Measurements from ENCODE around the gene MCCC1. TPM values are rescaled to one million over a fixed set of nuclear protein-coding genes. Genes with fewer than 3 reads are reported as not detected.

Gene MCCC1
- total RNA-seq, 4 donors from 2014 or later = 21.9 to 50.0 (median 34.2) TPM

DNA sequence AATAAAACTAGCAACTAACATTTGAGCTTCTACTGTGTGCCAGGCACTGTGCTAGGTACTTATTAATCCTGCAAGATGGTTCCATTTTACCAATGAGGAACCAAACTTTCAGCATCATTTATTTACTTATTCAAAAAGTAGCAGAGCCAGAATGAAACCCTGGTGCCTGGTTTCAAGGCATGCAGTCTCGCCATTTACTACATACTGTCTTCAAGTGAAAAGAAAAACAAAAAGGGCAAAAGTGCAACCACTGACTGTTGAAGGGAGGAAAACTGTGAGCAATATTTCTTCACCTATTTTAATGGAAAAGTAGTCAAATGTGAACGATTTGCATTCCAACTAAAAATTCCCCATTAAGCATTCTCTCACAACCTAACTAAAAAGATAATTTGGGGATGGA, 127.7 kb downstream of the MCCC1 start:
- TF ChIP-seq, protein P1, sequence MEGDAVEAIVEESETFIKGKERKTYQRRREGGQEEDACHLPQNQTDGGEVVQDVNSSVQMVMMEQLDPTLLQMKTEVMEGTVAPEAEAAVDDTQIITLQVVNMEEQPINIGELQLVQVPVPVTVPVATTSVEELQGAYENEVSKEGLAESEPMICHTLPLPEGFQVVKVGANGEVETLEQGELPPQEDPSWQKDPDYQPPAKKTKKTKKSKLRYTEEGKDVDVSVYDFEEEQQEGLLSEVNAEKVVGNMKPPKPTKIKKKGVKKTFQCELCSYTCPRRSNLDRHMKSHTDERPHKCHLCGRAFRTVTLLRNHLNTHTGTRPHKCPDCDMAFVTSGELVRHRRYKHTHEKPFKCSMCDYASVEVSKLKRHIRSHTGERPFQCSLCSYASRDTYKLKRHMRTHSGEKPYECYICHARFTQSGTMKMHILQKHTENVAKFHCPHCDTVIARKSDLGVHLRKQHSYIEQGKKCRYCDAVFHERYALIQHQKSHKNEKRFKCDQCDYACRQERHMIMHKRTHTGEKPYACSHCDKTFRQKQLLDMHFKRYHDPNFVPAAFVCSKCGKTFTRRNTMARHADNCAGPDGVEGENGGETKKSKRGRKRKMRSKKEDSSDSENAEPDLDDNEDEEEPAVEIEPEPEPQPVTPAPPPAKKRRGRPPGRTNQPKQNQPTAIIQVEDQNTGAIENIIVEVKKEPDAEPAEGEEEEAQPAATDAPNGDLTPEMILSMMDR (IDR thresholded peaks at IDR 0.05) = no peak
- no peak for TF ChIP-seq POLR2A (IDR thresholded peaks at IDR 0.05)
- WGBS, 2 donors = 70 to 73% methylated on average over 2 of the region's 2 CpGs
- intact Hi-C loops (cut with DNase I) = no loop called here
- Histone ChIP-seq H3K4me3 (no peak overlapping the region), H3K9me3 (no peaks in the 10 kb centered on the region), H3K36me3 (no peaks in the 10 kb centered on the region), H3K27me3 (no peaks in the 10 kb centered on the region), H3K27ac (no peak overlapping the region), H3K4me1 (peaks cover 0 to 41% (median 9%) of the 10 kb centered on the region in 3 donors)
- no peak for DNase-seq

DNA sequence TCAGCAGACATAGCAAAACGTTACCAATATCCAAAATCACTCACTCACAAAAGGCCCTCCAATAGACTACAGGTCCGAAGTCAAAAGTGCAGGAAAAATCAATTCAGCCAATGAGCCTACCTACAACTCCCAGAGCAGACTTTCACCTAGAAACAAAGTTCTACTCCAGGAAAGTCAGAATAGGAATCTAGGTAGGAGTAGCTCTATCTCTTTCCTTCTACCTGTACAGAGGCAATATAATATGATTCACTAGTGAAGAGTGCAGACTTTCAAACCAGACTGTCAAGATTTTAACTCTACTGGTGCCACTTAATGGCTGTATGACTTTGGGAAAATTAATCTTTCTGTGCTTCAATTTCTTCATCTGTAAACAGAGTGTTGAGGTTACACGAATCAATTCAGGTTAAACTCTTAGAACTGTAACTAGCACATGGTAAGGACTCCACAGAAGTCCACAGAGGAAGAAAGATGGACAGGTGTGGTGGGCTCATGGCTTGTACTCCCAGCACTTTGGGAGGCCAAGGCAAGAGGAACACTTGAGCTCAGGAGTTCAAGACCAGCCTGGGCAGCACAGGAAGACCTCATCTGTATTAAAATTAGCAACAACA, 128.4 kb downstream of the MCCC1 start:
- DNase-seq = no peak
- H3K4me1 ChIP-seq = peaks cover 0 to 41% (median 9%) of the 10 kb centered on the region in 3 donors
- WGBS, 2 donors = 82 to 86% methylated on average over 3 of the region's 3 CpGs
- H3K4me3 ChIP-seq = no peak overlapping the region
- no peak for TF ChIP-seq POLR2A (IDR thresholded peaks at IDR 0.05)
- intact Hi-C loops (cut with DNase I) = no loop called here
- H3K36me3 ChIP-seq = no peaks in the 10 kb centered on the region
- H3K27me3 ChIP-seq = no peaks in the 10 kb centered on the region
- H3K9me3 ChIP-seq = no peaks in the 10 kb centered on the region
- no peak overlapping the region for H3K27ac ChIP-seq

DNA sequence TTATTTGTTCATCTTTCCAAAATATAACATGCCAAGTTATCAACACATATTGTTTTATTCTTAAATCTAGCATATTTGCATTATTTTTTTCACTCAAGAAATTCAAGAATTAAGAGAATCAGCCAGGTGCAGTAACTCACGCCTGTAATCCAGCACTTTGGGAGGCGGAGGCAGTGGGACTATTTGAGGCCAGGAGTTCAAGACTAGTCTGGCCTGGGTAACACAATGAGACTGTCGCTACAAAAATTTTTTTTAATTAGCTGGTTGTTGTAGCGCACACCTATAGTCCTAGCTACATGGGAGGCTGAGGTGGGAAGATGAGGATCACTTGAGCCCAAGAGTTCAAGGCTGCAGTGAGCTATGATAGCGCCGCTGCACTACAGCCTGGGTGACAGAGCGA, 129.4 kb downstream of the MCCC1 start:
- Histone ChIP-seq H3K36me3 (no peaks in the 10 kb centered on the region), H3K9me3 (no peaks in the 10 kb centered on the region), H3K27ac (no peak overlapping the region), H3K4me3 (no peak overlapping the region), H3K27me3 (no peaks in the 10 kb centered on the region), H3K4me1 (peaks cover 0 to 43% (median 9%) of the 10 kb centered on the region in 3 donors)
- DNase-seq = no peak
- WGBS, 2 donors = 94% methylated on average over 7 of the region's 7 CpGs
- TF ChIP-seq, protein P1 (IDR thresholded peaks at IDR 0.05) = no peak
- TF ChIP-seq POLR2A (IDR thresholded peaks at IDR 0.05) = no peak
- intact Hi-C loops (cut with DNase I) = no loop called here

DNA sequence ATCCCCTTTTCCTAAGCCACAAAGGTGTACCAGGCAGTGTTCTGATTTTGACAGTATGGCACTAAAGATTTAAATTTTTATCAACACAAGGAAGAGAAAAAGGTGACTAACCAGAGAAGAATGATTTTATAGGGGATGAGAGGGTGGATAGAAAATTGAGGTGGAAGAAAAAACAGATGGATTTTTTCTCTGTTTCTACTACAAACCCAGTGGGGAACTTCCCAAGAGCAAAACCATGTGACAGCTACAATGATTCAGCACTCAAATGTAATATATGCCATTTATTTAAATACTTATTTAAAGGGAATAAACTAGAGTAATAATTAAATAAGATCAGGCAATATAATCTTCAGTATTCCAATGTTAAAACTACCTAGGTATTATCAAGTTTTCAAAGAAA, 130.0 kb downstream of the MCCC1 start:
- H3K27ac ChIP-seq = no peak overlapping the region
- H3K36me3 ChIP-seq = no peaks in the 10 kb centered on the region
- H3K9me3 ChIP-seq = no peaks in the 10 kb centered on the region
- TF ChIP-seq POLR2A (IDR thresholded peaks at IDR 0.05) = no peak
- TF ChIP-seq, protein P1 (IDR thresholded peaks at IDR 0.05) = no peak
- peaks cover 0 to 43% (median 9%) of the 10 kb centered on the region in 3 donors for H3K4me1 ChIP-seq
- H3K27me3 ChIP-seq = no peaks in the 10 kb centered on the region
- intact Hi-C loops (cut with DNase I) = no loop called here
- no peak overlapping the region for H3K4me3 ChIP-seq
- DNase-seq = no peak

DNA sequence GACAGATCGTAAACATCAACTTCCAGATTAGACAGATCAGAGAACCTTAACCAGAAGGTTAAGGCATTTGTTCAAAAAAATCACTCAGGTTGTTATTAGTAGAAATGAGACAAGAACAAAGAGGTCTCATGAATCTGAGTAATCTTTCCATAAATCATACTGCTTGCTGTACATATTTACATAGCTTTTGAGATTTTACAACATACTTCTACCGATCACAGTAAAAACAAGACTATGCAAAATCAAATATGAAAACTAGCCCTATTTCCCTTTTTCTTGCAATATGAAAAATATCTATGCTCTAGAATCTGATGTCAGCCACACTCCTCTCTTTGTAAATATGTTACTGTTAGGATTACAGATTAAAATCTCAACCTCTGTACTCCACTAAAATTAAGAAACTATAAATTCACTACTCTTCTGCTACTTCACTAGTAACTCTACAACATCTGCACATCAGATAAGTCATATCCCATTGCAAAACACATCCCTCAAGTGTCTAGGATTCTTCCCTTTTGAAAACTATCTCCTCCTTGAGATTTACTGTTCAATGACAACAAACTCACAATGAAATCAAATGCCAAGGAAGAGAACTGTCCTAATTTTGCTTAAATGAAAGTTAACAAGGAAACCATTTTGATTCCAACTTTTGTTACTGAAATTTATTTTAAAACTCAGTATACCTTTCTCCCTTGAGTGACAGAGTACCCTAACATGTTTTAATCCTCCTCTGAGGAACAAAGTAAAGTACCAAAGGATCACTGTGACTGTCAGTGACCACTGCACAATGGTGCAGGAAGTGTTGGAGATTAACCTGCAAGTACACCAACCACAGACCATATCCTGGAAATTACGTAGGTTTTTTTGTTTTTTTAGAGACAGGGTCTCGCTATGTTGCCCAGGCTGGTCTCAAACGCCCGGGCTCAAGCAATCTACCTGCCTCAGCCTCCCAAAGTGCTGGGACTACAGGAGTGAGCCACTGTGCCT, 131.8 kb downstream of the MCCC1 start:
- DNase-seq = no peak
- Histone ChIP-seq H3K4me1 (peaks cover 0 to 42% (median 9%) of the 10 kb centered on the region in 3 donors), H3K4me3 (no peak overlapping the region), H3K9me3 (no peaks in the 10 kb centered on the region), H3K27me3 (no peaks in the 10 kb centered on the region), H3K27ac (peak overlapping the region in 1 of 4 donors; percentile 20), H3K36me3 (peaks cover 0 to 8% (median 0%) of the 10 kb centered on the region in 3 donors)
- intact Hi-C loops (cut with DNase I) = no loop called here
- 74 to 78% methylated on average over 6 of the region's 6 CpGs for WGBS, 2 donors
- no peak for TF ChIP-seq POLR2A (IDR thresholded peaks at IDR 0.05)
- TF ChIP-seq, protein P1 (IDR thresholded peaks at IDR 0.05) = no peak

Data from esophagus squamous epithelium (tissue), 5 donors.